H9 (cell line): ENCODE results near the gene RASSF3. TPM values are rescaled to one million over a fixed set of nuclear protein-coding genes. Genes with fewer than 3 reads are reported as not detected.

Experiments used
- DNase-seq: peaks from one replicate; pipeline ENCODE4 v3.0.0-alpha.2; 2017
- H2AFZ ChIP-seq: one replicate; pipeline ENCODE4 v1.6.1; 2013; ENCODE audit warnings: mild to moderate bottlenecking, low read length, control low read depth, moderate library complexity
- H2AK5ac ChIP-seq: 2 replicates; pipeline ENCODE4 v1.6.1; 2013; ENCODE audit warnings: low read length, control low read depth, mixed read lengths; ENCODE audit not compliant: insufficient read length
- H2BK120ac ChIP-seq: one replicate; pipeline ENCODE4 v1.6.1; 2013; ENCODE audit warnings: low read depth, mild to moderate bottlenecking, low read length, control low read depth, inconsistent platforms; ENCODE audit not compliant: poor library complexity, severe bottlenecking
- H2BK12ac ChIP-seq: 2 replicates; pipeline ENCODE4 v1.6.1; 2013; ENCODE audit warnings: low read length, control low read depth, mixed read lengths, low read depth; ENCODE audit not compliant: insufficient read length
- H2BK15ac ChIP-seq: 2 replicates; pipeline ENCODE4 v1.6.1; 2013; ENCODE audit warnings: low read depth, low read length, control low read depth
- H2BK20ac ChIP-seq: one replicate; pipeline ENCODE4 v1.6.1; 2013; ENCODE audit warnings: low read depth, mild to moderate bottlenecking, low read length, control low read depth, inconsistent platforms; ENCODE audit not compliant: poor library complexity, severe bottlenecking
- H2BK5ac ChIP-seq: 2 replicates; pipeline ENCODE4 v1.6.1; 2013; ENCODE audit warnings: low read length, control low read depth, mixed read lengths; ENCODE audit not compliant: insufficient read length
- H3K14ac ChIP-seq: 2 replicates; pipeline ENCODE4 v1.6.1; 2013; ENCODE audit warnings: low read length, control low read depth; ENCODE audit not compliant: insufficient read depth
- H3K18ac ChIP-seq: 2 replicates; pipeline ENCODE4 v1.6.1; 2013; ENCODE audit warnings: low read depth, mild to moderate bottlenecking, mixed read lengths, low read length, control low read depth; ENCODE audit not compliant: insufficient read length
- H3K23ac ChIP-seq: 2 replicates; pipeline ENCODE4 v1.6.1; 2013; ENCODE audit warnings: low read length, control low read depth, mixed read lengths, low read depth; ENCODE audit not compliant: insufficient read length
- H3K23me2 ChIP-seq: 2 replicates; pipeline ENCODE4 v1.6.1; 2013; ENCODE audit warnings: low read depth, mild to moderate bottlenecking, mixed read lengths, low read length, control low read depth; ENCODE audit not compliant: insufficient read length, poor library complexity, severe bottlenecking
- H3K27ac ChIP-seq: 2 replicates; pipeline ENCODE4 v1.5.1; 2013; ENCODE audit warnings: low read length, control low read depth, mixed read lengths, low read depth; ENCODE audit not compliant: insufficient read length
- H3K27me3 ChIP-seq: 2 replicates; pipeline ENCODE4 v1.6.1; 2013; ENCODE audit warnings: low read length, control low read depth, inconsistent platforms; ENCODE audit not compliant: insufficient read depth
- H3K4ac ChIP-seq: 2 replicates; pipeline ENCODE4 v1.6.1; 2013; ENCODE audit warnings: low read depth, mild to moderate bottlenecking, control low read depth, inconsistent platforms, low read length, moderate library complexity
- H3K4me1 ChIP-seq: 2 replicates; pipeline ENCODE4 v1.6.1; 2013; ENCODE audit warnings: low read length, control low read depth, inconsistent platforms; ENCODE audit not compliant: insufficient read depth
- H3K4me2 ChIP-seq: 2 replicates; pipeline ENCODE4 v1.6.1; 2013; ENCODE audit warnings: low read length, control low read depth, mixed read lengths; ENCODE audit not compliant: insufficient read length, insufficient read depth
- H3K56ac ChIP-seq: 2 replicates; pipeline ENCODE4 v1.6.1; 2013; ENCODE audit warnings: low read depth, mild to moderate bottlenecking, mixed read lengths, low read length, control low read depth; ENCODE audit not compliant: insufficient read length
- H3K79me1 ChIP-seq: 2 replicates; pipeline ENCODE4 v1.6.1; 2013; ENCODE audit warnings: low read depth, mild to moderate bottlenecking, moderate library complexity, low read length, control low read depth, inconsistent platforms; ENCODE audit not compliant: insufficient read depth, poor library complexity, severe bottlenecking
- H3K79me2 ChIP-seq: 2 replicates; pipeline ENCODE4 v1.6.1; 2013; ENCODE audit warnings: low read length, control low read depth, inconsistent platforms; ENCODE audit not compliant: insufficient read depth
- H3K9ac ChIP-seq: 2 replicates; pipeline ENCODE4 v1.6.1; 2013; ENCODE audit warnings: low read length, control low read depth, mixed read lengths; ENCODE audit not compliant: insufficient read length; ENCODE audit errors: extremely low read depth
- H3K9me3 ChIP-seq: one replicate; pipeline ENCODE4 v1.6.1; 2013; ENCODE audit warnings: low read depth, low read length, inconsistent platforms; ENCODE audit not compliant: control insufficient read depth
- H3T11ph ChIP-seq: one replicate; pipeline ENCODE4 v1.6.1; 2013; ENCODE audit warnings: mild to moderate bottlenecking, low read length, control low read depth, inconsistent platforms
- H4K20me1 ChIP-seq: one replicate; pipeline ENCODE4 v1.6.1; 2013; ENCODE audit not compliant: control insufficient read depth, insufficient read length, insufficient read depth
- H4K5ac ChIP-seq: 2 replicates; pipeline ENCODE4 v1.6.1; 2013; ENCODE audit warnings: low read depth, mild to moderate bottlenecking, mixed read lengths, low read length, control low read depth; ENCODE audit not compliant: insufficient read length
- H4K8ac ChIP-seq: replicated peaks from 2 replicates; pipeline ENCODE4 v1.6.1; 2013; ENCODE audit warnings: low read length, control low read depth, mixed read lengths, low read depth; ENCODE audit not compliant: insufficient read length
- H4K91ac ChIP-seq: 2 replicates; pipeline ENCODE4 v1.6.1; 2013; ENCODE audit warnings: low read depth, mild to moderate bottlenecking, moderate library complexity, mixed read lengths, low read length, control low read depth; ENCODE audit not compliant: insufficient read length
- H3K27ac Mint-ChIP-seq, 3 experiments: 2 replicates in 2 of 3; 3 replicates in 1 of 3; pipeline ENCODE4 v1.8.0; 2020 to 2021; ENCODE audit warnings: mixed read lengths in 3 of 3, mild to moderate bottlenecking in 1 of 3, moderate library complexity in 1 of 3
- H3K27me3 Mint-ChIP-seq: 2 replicates; pipeline ENCODE4 v1.8.0; 2021; ENCODE audit warnings: low read depth, mild to moderate bottlenecking, moderate library complexity, mixed read lengths
- H3K36me3 Mint-ChIP-seq, 3 experiments: 2 replicates in 2 of 3; 3 replicates in 1 of 3; pipeline ENCODE4 v1.8.0; 2020 to 2021; ENCODE audit warnings: low read depth in 3 of 3, mixed read lengths in 3 of 3; ENCODE audit not compliant: insufficient read depth in 1 of 3
- H3K4me1 Mint-ChIP-seq, 2 experiments: 2 replicates each; pipeline ENCODE4 v1.8.0; 2020; ENCODE audit warnings: mixed read lengths in 2 of 2
- H3K4me3 Mint-ChIP-seq, 2 experiments: 2 replicates in 1 of 2; 3 replicates in 1 of 2; pipeline ENCODE4 v1.8.0; 2020 to 2021; ENCODE audit warnings: mild to moderate bottlenecking in 2 of 2, mixed read lengths in 2 of 2, moderate library complexity in 1 of 2
- H3K9me3 Mint-ChIP-seq, 2 experiments: 2 replicates in 1 of 2; 3 replicates in 1 of 2; pipeline ENCODE4 v1.8.0; 2020; ENCODE audit warnings: mild to moderate bottlenecking in 2 of 2, mixed read lengths in 2 of 2, moderate library complexity in 1 of 2
- CTCF ChIP-seq: fragments of 200-600 bp; sonication (generic); conservative IDR thresholded peaks from 3 replicates; pipeline ENCODE4 v1.8.0; 2021; ENCODE audit warnings: antibody characterized with exemption, mild to moderate bottlenecking
- WGBS: extraction: QIAGEN DNeasy Blood & Tissue Kit; methylation state at CpG from one replicate; pipeline ENCODE4 v1.1.7; 2013; ENCODE audit warnings: missing lambda C conversion rate, low lambda C conversion rate, mixed read lengths; ENCODE audit not compliant: insufficient read length; ENCODE audit errors: extremely low coverage; 5-methylcytosine and 5-hydroxymethylcytosine counted together
- total RNA-seq: library from RNA; stranded (reverse); gene quantifications from 2 replicates; pipeline ENCODE4 v1.2.1, GENCODE V29; 2021

Gene RASSF3
- total RNA-seq, 1 experiment from 2014 or later: 45.1 TPM

- Histone ChIP-seq H3K23me2 (no peaks in the 10 kb centered on the region), H2AFZ (no peak overlapping the region), H3K23ac (no peak overlapping the region), H3K27ac (no peak overlapping the region), H4K91ac (no peak overlapping the region), H3K18ac (no peak overlapping the region), H3K4me2 (no peak overlapping the region), H3K14ac (no peak overlapping the region), H2BK15ac (no peak overlapping the region), H3K79me2 (no peaks in the 10 kb centered on the region), H2AK5ac (no peak overlapping the region), H3T11ph (no peak overlapping the region), H4K5ac (no peak overlapping the region), H3K27me3 (no peaks in the 10 kb centered on the region), H2BK5ac (no peak overlapping the region), H3K9ac (no peak overlapping the region), H3K9me3 (no peaks in the 10 kb centered on the region), H4K8ac (no peak overlapping the region), H4K20me1 (no peaks in the 10 kb centered on the region), H3K4ac (no peak overlapping the region), H2BK120ac (no peak overlapping the region), H2BK12ac (no peak overlapping the region), H3K79me1 (no peaks in the 10 kb centered on the region), H2BK20ac (no peak overlapping the region), H3K56ac (no peak overlapping the region), H3K4me1 (peaks cover 9% of the 10 kb centered on the region)
- peaks cover 20 to 25% of the 10 kb centered on the region in 2 experiments for H3K4me1 Mint-ChIP-seq
- no peak for DNase-seq
- H3K9me3 Mint-ChIP-seq: no peaks in the 10 kb centered on the region; a peak in 1 of 5 replicates
- TF ChIP-seq CTCF: no peak
- no peak overlapping the region for H3K4me3 Mint-ChIP-seq
- H3K27me3 Mint-ChIP-seq: peaks cover 9% of the 10 kb centered on the region
- H3K27ac Mint-ChIP-seq: no peak overlapping the region
- no peaks in the 10 kb centered on the region for H3K36me3 Mint-ChIP-seq
- WGBS: no CpG with 5 or more reads among the region's 3 CpGs
These were observed 28.2 kb upstream of the RASSF3 start for GRCh38 chr12:64582114-64582513.
